Lower leg skin (tissue), 4 donors: ENCODE data around the gene DYRK3. TPM values are rescaled to one million over a fixed set of nuclear protein-coding genes. Genes with fewer than 3 reads are reported as not detected.

Source experiments
- DNase-seq, 2 donors: peaks; one replicate each; pipeline ENCODE4 v3.0.0-alpha.2; 2019; ENCODE audit warnings: low spot score in 2 of 2
- H3K4me3 ChIP-seq: fragments of 200-600 bp; sonication (generic); 2 replicates; pipeline ENCODE4 v1.5.1; 2017; ENCODE audit warnings: mild to moderate bottlenecking, low read depth; ENCODE audit not compliant: poor library complexity, severe bottlenecking
- POLR2A ChIP-seq, 2 donors: fragments of 450-650 bp; IDR thresholded peaks; one replicate each; pipeline ENCODE4 v1.6.1; 2016 to 2017; ENCODE audit warnings: antibody characterized with exemption in 2 of 2, mild to moderate bottlenecking in 1 of 2, moderate library complexity in 1 of 2
- WGBS, 2 donors: methylation state at CpG; one replicate each; pipeline ENCODE4 v1.1.5; 2018; 5-methylcytosine and 5-hydroxymethylcytosine counted together
- intact Hi-C: fragments of 100-400 bp; cut with DNase I; formaldehyde crosslinking; loops from one replicate; pipeline ENCODE4 v1.15.0; 2023; ENCODE audit warnings: low total_unique reads
- total RNA-seq, 4 donors: library from RNA; depleted of rRNA; stranded (reverse); fragments of >200 nt; gene quantifications; one replicate each; pipeline ENCODE4 v1.1.0, GENCODE V29; 2016
- TF ChIP-seq, protein P1 (sequence below), 3 donors: fragments of 450-650 bp; IDR thresholded peaks; one replicate each; pipeline ENCODE4 v1.5.1; 2016; ENCODE audit warnings: antibody characterized with exemption in 3 of 3, mild to moderate bottlenecking in 3 of 3, moderate library complexity in 2 of 3

The DYRK3 gene
- total RNA-seq, 4 donors from 2014 or later: 1.4 to 4.7 (median 3.2) TPM

DNA sequence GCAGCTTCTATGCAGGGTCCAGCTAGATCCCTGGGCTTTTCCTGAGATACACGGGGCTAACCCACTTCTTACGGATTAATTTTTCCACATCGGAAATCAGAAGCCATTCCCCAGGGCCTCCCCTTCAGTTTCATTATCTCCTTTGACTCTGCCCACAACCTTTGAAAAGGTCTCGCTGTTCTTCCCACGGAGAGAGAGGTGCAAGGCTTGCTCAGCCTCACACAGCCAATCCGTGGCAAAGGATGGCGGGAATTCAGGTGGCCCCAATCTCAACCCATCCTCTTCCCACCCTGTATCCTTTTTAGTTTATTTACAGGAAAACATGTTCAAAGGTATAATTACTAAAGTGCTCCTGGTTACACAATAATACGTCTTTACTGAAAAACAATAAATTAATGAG lies 48.7 kb downstream of the DYRK3 start:
- 54 to 59% methylated on average over 8 of the region's 8 CpGs for WGBS, 2 donors
- H3K4me3 ChIP-seq: no peak overlapping the region
- intact Hi-C loops: no loop called here

DNA sequence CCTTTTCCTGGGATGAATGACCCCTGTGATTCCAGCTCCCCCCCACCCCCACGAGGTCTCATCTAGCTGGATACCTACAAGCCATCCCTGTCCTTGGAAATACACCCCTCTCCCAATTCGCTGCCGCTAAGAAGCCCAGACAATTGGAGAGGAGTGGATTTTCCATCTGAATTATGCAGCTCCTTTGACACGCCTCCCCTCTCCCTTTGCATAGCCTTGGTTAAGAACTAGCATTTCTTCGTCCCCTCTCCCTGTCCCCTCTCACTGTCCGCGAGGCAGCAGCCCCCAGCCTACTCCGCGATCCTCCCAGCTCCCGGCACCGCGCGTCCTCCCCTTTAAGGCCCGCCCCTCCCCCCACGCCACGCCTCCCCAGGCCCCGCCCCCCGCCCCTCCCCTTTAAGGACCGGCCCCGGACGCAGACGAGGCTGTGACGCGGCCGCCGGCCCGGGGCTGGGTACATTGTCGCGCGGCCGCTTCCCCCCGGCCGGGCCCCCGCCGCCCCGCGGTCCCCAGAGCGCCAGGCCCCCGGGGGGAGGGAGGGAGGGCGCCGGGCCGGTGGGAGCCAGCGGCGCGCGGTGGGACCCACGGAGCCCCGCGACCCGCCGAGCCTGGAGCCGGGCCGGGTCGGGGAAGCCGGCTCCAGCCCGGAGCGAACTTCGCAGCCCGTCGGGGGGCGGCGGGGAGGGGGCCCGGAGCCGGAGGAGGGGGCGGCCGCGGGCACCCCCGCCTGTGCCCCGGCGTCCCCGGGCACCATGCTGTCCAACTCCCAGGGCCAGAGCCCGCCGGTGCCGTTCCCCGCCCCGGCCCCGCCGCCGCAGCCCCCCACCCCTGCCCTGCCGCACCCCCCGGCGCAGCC lies 49.4 kb downstream of the DYRK3 start, which contains the start of gene MAPKAPK2:
Gene MAPKAPK2, plus strand, starts transcription at position 428 of the 856 bp plus-strand sequence. Its CDS starts 325 bp downstream, at position 753.
- peak within 1 kb of the TSS; percentile 76 for H3K4me3 ChIP-seq
- 0% methylated on average over 15 to 27 of the region's 82 CpGs for WGBS, 2 donors
- TF ChIP-seq, protein P1, sequence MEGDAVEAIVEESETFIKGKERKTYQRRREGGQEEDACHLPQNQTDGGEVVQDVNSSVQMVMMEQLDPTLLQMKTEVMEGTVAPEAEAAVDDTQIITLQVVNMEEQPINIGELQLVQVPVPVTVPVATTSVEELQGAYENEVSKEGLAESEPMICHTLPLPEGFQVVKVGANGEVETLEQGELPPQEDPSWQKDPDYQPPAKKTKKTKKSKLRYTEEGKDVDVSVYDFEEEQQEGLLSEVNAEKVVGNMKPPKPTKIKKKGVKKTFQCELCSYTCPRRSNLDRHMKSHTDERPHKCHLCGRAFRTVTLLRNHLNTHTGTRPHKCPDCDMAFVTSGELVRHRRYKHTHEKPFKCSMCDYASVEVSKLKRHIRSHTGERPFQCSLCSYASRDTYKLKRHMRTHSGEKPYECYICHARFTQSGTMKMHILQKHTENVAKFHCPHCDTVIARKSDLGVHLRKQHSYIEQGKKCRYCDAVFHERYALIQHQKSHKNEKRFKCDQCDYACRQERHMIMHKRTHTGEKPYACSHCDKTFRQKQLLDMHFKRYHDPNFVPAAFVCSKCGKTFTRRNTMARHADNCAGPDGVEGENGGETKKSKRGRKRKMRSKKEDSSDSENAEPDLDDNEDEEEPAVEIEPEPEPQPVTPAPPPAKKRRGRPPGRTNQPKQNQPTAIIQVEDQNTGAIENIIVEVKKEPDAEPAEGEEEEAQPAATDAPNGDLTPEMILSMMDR (IDR thresholded peaks at IDR 0.05): no peak
- no peak for TF ChIP-seq POLR2A (IDR thresholded peaks at IDR 0.05)
- intact Hi-C loops: no loop called here
- DNase-seq: peak; percentile 60 to 95

More for the DNA sequence above, 48.7 kb downstream of the DYRK3 start:
- DNase-seq: peak in 1 of 2 donors; percentile 48
- no peak for TF ChIP-seq POLR2A (IDR thresholded peaks at IDR 0.05)
- TF ChIP-seq, protein P1 (IDR thresholded peaks at IDR 0.05): no peak

DNA sequence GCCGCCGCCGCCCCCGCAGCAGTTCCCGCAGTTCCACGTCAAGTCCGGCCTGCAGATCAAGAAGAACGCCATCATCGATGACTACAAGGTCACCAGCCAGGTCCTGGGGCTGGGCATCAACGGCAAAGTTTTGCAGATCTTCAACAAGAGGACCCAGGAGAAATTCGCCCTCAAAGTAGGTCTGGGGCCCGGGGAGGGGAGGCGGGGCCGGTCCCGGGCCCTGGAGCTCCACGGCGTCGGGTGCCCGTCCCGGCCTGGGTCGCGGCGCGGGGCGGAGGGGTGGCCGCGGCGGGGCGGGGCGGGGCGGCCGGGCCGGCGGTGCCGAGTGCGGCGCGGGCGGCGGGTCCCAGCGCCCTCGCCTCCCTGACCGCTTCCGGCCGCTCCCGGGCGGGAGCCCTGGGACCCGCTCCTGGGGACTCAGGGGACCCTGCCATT lies 50.0 kb downstream of the DYRK3 start:
- TF ChIP-seq POLR2A (IDR thresholded peaks at IDR 0.05): no peak
- TF ChIP-seq, protein P1 (IDR thresholded peaks at IDR 0.05): no peak
- 0% methylated on average over 15 of the region's 48 CpGs; no CpG with 5 or more reads in 1 of the 2 donors for WGBS, 2 donors
- DNase-seq: no peak
- peak overlapping the region; percentile 76 for H3K4me3 ChIP-seq
- intact Hi-C loops: no loop called here

DNA sequence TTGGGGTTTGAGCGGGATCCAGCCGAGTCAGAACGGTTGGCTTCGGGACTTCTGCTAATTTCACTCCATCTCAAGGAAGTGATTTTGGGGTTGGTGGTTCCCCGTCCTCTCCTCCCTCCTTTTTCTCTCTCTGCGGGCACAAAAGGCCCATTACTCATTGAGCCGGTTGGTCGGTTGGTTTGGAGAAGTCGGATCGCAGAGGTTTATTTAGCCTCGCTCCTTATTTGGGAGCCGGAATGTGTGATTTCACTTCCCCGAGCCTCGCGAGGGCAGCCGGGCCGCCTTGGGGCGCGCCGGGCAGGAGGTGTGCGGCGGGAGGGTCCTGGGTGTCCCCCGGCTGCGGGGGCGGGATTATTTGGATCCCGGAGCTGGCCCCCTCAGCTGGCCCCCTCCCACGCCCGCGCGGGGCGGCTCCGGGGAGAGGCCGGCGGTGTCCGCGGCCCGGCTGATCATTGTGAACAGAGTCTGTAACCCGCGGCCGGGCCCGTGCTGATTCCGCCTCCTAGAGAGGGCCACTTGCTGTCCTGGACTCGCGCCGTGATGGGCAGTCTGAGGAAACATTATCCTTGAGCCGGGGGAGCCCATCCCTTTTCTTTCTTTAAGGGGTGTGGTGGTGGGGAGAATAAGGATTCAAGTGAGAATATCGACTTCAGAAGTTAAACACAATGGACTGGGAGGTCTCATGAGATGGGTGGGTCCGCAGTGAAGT lies 50.6 kb downstream of the DYRK3 start:
- peak; percentile 51 to 91 for DNase-seq
- H3K4me3 ChIP-seq: peak overlapping the region; percentile 76
- no peak for TF ChIP-seq POLR2A (IDR thresholded peaks at IDR 0.05)
- TF ChIP-seq, protein P1 (IDR thresholded peaks at IDR 0.05): no peak
- intact Hi-C loops: no loop called here
- WGBS, 2 donors: 0% methylated on average over 30 to 44 of the region's 48 CpGs

DNA sequence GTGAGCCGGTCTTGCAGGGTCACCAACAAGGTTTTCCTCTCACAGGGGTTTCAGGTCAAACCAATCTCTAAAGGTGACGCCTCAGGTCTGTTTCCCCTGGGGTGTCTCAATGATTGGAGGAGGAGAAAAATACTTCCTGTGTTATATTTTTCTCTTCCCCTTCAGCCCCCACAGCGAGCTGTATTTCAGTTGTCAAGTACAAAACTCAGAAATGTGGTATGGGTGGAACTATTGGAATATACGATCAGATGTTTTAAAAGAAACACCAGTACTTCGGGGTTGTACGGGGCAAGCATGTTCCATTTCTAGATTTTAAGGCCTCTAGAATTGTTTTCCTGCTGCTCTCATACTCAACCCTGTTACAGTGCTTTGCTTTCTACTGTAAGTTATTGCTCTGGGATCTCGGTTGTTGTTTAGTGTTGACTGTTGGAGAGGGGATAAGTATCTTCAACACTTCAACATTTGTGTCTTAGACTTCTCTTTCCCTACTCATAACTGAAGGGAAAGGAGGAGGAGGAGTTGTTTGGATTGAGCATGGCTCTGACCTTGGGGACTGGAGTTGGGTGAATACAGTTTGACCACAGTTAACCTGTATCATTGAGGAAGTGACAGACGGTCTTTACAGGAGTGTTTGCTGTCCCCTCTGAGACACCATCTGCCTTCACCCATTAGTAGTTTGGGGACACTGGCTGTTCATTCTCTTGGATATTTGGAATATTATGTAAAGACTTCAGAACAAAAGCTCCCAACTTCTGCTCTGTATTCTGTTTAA lies 51.3 kb downstream of the DYRK3 start:
- DNase-seq: no peak
- 4 to 7% methylated on average over 8 of the region's 8 CpGs for WGBS, 2 donors
- TF ChIP-seq, protein P1 (IDR thresholded peaks at IDR 0.05): no peak
- no peak for TF ChIP-seq POLR2A (IDR thresholded peaks at IDR 0.05)
- H3K4me3 ChIP-seq: peak overlapping the region; percentile 76
- intact Hi-C loops: no loop called here
